ENCODE results near the gene MLANA.

Gene MLANA

GRCh38 chr9:5869315-5870019 lies 21.2 kb upstream of the MLANA start:
- H3K27ac ChIP-seq (ENCODE audit: low read depth, low read length) = no peak overlapping the region
- H3K4me1 ChIP-seq (ENCODE audit: control insufficient read depth in 1 of 2, insufficient read depth in 2 of 2, low read length in 2 of 2) = peaks cover 18 to 20% of the 10 kb centered on the region in 2 experiments
- H3K23ac ChIP-seq (ENCODE audit: low read length) = no peak overlapping the region
- peak overlapping the region; percentile 9 for H4K8ac ChIP-seq (ENCODE audit: low read depth, low read length)
- no peak overlapping the region for H2AK5ac ChIP-seq (ENCODE audit: low read length)
- H2AFZ ChIP-seq (ENCODE audit: insufficient read depth, low read length, poor library complexity) = peak overlapping the region; percentile 20
- peak in 1 of 2 donors; percentile 40 for DNase-seq
- peak overlapping the region; percentile 57 for H4K91ac ChIP-seq (ENCODE audit: low read depth, low read length)
- H3K4ac ChIP-seq (ENCODE audit: low read depth, low read length) = peak overlapping the region; percentile 6
- H3K14ac ChIP-seq (ENCODE audit: low read length) = no peak overlapping the region
- H2BK12ac ChIP-seq (ENCODE audit: low read length) = peak overlapping the region; percentile 61
- no peak overlapping the region for H2BK120ac ChIP-seq (ENCODE audit: insufficient read depth, low read length, poor library complexity)
- no peak overlapping the region for H3K18ac ChIP-seq (ENCODE audit: low read length)
- H3K27me3 ChIP-seq (ENCODE audit: insufficient read depth, low read length) = no peaks in the 10 kb centered on the region
- H3K4me3 ChIP-seq (ENCODE audit: low read depth, low read length) = no peak overlapping the region
- H3K36me3 ChIP-seq (ENCODE audit: control insufficient read depth in 1 of 2, insufficient read depth in 2 of 2, low read length in 2 of 2) = no peaks in the 10 kb centered on the region
- no peaks in the 10 kb centered on the region for H3K79me1 ChIP-seq (ENCODE audit: low read length)
- H3K9me3 ChIP-seq (ENCODE audit: insufficient read depth, low read depth, low read length) = no peaks in the 10 kb centered on the region
- H3K9ac ChIP-seq (ENCODE audit: low read length) = no peak overlapping the region
- WGBS (ENCODE audit: extremely low coverage, insufficient coverage, insufficient read length) = no CpG with 5 or more reads among the region's 3 CpGs
- H3K4me2 ChIP-seq (ENCODE audit: low read length) = no peak overlapping the region
- no peaks in the 10 kb centered on the region for H3K79me2 ChIP-seq (ENCODE audit: control insufficient read depth, insufficient read depth, low read length, poor library complexity)
- H4K12ac ChIP-seq (ENCODE audit: low read depth, low read length) = no peak overlapping the region
- no peak overlapping the region for H2BK5ac ChIP-seq (ENCODE audit: low read depth, low read length, poor library complexity)

- Histone ChIP-seq H3K4ac (ENCODE audit: low read depth, low read length) (peak overlapping the region; percentile 21), H3K27ac (ENCODE audit: low read depth, low read length) (no peak overlapping the region), H2BK5ac (ENCODE audit: low read depth, low read length, poor library complexity) (no peak overlapping the region), H3K4me2 (ENCODE audit: low read length) (no peak overlapping the region), H4K12ac (ENCODE audit: low read depth, low read length) (no peak overlapping the region), H3K18ac (ENCODE audit: low read length) (no peak overlapping the region), H2AFZ (ENCODE audit: insufficient read depth, low read length, poor library complexity) (peak overlapping the region; percentile 20), H3K14ac (ENCODE audit: low read length) (no peak overlapping the region), H2BK12ac (ENCODE audit: low read length) (no peak overlapping the region), H3K79me1 (ENCODE audit: low read length) (no peaks in the 10 kb centered on the region), H3K23ac (ENCODE audit: low read length) (no peak overlapping the region), H3K4me1 (ENCODE audit: control insufficient read depth in 1 of 2, insufficient read depth in 2 of 2, low read length in 2 of 2) (peaks cover 17 to 22% of the 10 kb centered on the region in 2 experiments), H3K9me3 (ENCODE audit: insufficient read depth, low read depth, low read length) (no peaks in the 10 kb centered on the region), H3K9ac (ENCODE audit: low read length) (no peak overlapping the region), H3K79me2 (ENCODE audit: control insufficient read depth, insufficient read depth, low read length, poor library complexity) (no peaks in the 10 kb centered on the region), H2BK120ac (ENCODE audit: insufficient read depth, low read length, poor library complexity) (peak overlapping the region; percentile 52), H4K91ac (ENCODE audit: low read depth, low read length) (peak overlapping the region; percentile 39), H2AK5ac (ENCODE audit: low read length) (no peak overlapping the region), H3K4me3 (ENCODE audit: low read depth, low read length) (no peak overlapping the region), H3K36me3 (ENCODE audit: control insufficient read depth in 1 of 2, insufficient read depth in 2 of 2, low read length in 2 of 2) (no peaks in the 10 kb centered on the region), H4K8ac (ENCODE audit: low read depth, low read length) (peak overlapping the region; percentile 4), H3K27me3 (ENCODE audit: insufficient read depth, low read length) (no peaks in the 10 kb centered on the region)
- DNase-seq = no peak
- WGBS (ENCODE audit: extremely low coverage, insufficient coverage, insufficient read length) = no CpG with 5 or more reads among the region's 2 CpGs
These were observed 20.7 kb upstream of the MLANA start for GRCh38 chr9:5870020-5870339.

- H3K9me3 ChIP-seq (ENCODE audit: insufficient read depth, low read depth, low read length) = no peaks in the 10 kb centered on the region
- no CpG with 5 or more reads among the region's 3 CpGs for WGBS (ENCODE audit: extremely low coverage, insufficient coverage, insufficient read length)
- peak overlapping the region; percentile 59 for H2BK12ac ChIP-seq (ENCODE audit: low read length)
- no peak overlapping the region for H2BK5ac ChIP-seq (ENCODE audit: low read depth, low read length, poor library complexity)
- no peaks in the 10 kb centered on the region for H3K79me1 ChIP-seq (ENCODE audit: low read length)
- no peak overlapping the region for H4K8ac ChIP-seq (ENCODE audit: low read depth, low read length)
- no peak overlapping the region for H3K4ac ChIP-seq (ENCODE audit: low read depth, low read length)
- H3K23ac ChIP-seq (ENCODE audit: low read length) = no peak overlapping the region
- H3K36me3 ChIP-seq (ENCODE audit: control insufficient read depth in 1 of 2, insufficient read depth in 2 of 2, low read length in 2 of 2) = no peaks in the 10 kb centered on the region
- peaks cover 17 to 22% of the 10 kb centered on the region in 2 experiments for H3K4me1 ChIP-seq (ENCODE audit: control insufficient read depth in 1 of 2, insufficient read depth in 2 of 2, low read length in 2 of 2)
- H3K4me3 ChIP-seq (ENCODE audit: low read depth, low read length) = no peak overlapping the region
- H3K9ac ChIP-seq (ENCODE audit: low read length) = no peak overlapping the region
- no peaks in the 10 kb centered on the region for H3K79me2 ChIP-seq (ENCODE audit: control insufficient read depth, insufficient read depth, low read length, poor library complexity)
- H3K4me2 ChIP-seq (ENCODE audit: low read length) = no peak overlapping the region
- H3K18ac ChIP-seq (ENCODE audit: low read length) = no peak overlapping the region
- no peak overlapping the region for H3K14ac ChIP-seq (ENCODE audit: low read length)
- no peak overlapping the region for H2AK5ac ChIP-seq (ENCODE audit: low read length)
- no peaks in the 10 kb centered on the region for H3K27me3 ChIP-seq (ENCODE audit: insufficient read depth, low read length)
- no peak for DNase-seq
- no peak overlapping the region for H2BK120ac ChIP-seq (ENCODE audit: insufficient read depth, low read length, poor library complexity)
- H4K91ac ChIP-seq (ENCODE audit: low read depth, low read length) = peak overlapping the region; percentile 13
- no peak overlapping the region for H2AFZ ChIP-seq (ENCODE audit: insufficient read depth, low read length, poor library complexity)
- no peak overlapping the region for H4K12ac ChIP-seq (ENCODE audit: low read depth, low read length)
- no peak overlapping the region for H3K27ac ChIP-seq (ENCODE audit: low read depth, low read length)
These were observed 20.0 kb upstream of the MLANA start for GRCh38 chr9:5870691-5871090.

- no peak overlapping the region for H4K8ac ChIP-seq (ENCODE audit: low read depth, low read length)
- no peak overlapping the region for H3K4me2 ChIP-seq (ENCODE audit: low read length)
- H2BK5ac ChIP-seq (ENCODE audit: low read depth, low read length, poor library complexity) = peak overlapping the region; percentile 14
- peak overlapping the region; percentile 46 for H3K27ac ChIP-seq (ENCODE audit: low read depth, low read length)
- H3K27me3 ChIP-seq (ENCODE audit: insufficient read depth, low read length) = no peaks in the 10 kb centered on the region
- H3K4me3 ChIP-seq (ENCODE audit: low read depth, low read length) = no peak overlapping the region
- no peak overlapping the region for H2AFZ ChIP-seq (ENCODE audit: insufficient read depth, low read length, poor library complexity)
- no CpG with 5 or more reads among the region's 2 CpGs for WGBS (ENCODE audit: extremely low coverage, insufficient coverage, insufficient read length)
- peak in 1 of 2 donors; percentile 26 for DNase-seq
- no peaks in the 10 kb centered on the region for H3K9me3 ChIP-seq (ENCODE audit: insufficient read depth, low read depth, low read length)
- peaks cover 17 to 22% of the 10 kb centered on the region in 2 experiments for H3K4me1 ChIP-seq (ENCODE audit: control insufficient read depth in 1 of 2, insufficient read depth in 2 of 2, low read length in 2 of 2)
- H3K14ac ChIP-seq (ENCODE audit: low read length) = no peak overlapping the region
- peaks cover 2% of the 10 kb centered on the region for H3K79me1 ChIP-seq (ENCODE audit: low read length)
- H2BK12ac ChIP-seq (ENCODE audit: low read length) = no peak overlapping the region
- H2BK120ac ChIP-seq (ENCODE audit: insufficient read depth, low read length, poor library complexity) = no peak overlapping the region
- H3K23ac ChIP-seq (ENCODE audit: low read length) = no peak overlapping the region
- H2AK5ac ChIP-seq (ENCODE audit: low read length) = no peak overlapping the region
- no peaks in the 10 kb centered on the region for H3K36me3 ChIP-seq (ENCODE audit: control insufficient read depth in 1 of 2, insufficient read depth in 2 of 2, low read length in 2 of 2)
- no peak overlapping the region for H3K4ac ChIP-seq (ENCODE audit: low read depth, low read length)
- no peaks in the 10 kb centered on the region for H3K79me2 ChIP-seq (ENCODE audit: control insufficient read depth, insufficient read depth, low read length, poor library complexity)
- H4K12ac ChIP-seq (ENCODE audit: low read depth, low read length) = no peak overlapping the region
- H4K91ac ChIP-seq (ENCODE audit: low read depth, low read length) = no peak overlapping the region
- H3K9ac ChIP-seq (ENCODE audit: low read length) = no peak overlapping the region
- no peak overlapping the region for H3K18ac ChIP-seq (ENCODE audit: low read length)
These were observed 18.9 kb upstream of the MLANA start for GRCh38 chr9:5871785-5872184.

All from trophoblast cell (in vitro differentiated cells and primary cell).